ENCODE data around the gene PXDN.

PXDN gene

DNA sequence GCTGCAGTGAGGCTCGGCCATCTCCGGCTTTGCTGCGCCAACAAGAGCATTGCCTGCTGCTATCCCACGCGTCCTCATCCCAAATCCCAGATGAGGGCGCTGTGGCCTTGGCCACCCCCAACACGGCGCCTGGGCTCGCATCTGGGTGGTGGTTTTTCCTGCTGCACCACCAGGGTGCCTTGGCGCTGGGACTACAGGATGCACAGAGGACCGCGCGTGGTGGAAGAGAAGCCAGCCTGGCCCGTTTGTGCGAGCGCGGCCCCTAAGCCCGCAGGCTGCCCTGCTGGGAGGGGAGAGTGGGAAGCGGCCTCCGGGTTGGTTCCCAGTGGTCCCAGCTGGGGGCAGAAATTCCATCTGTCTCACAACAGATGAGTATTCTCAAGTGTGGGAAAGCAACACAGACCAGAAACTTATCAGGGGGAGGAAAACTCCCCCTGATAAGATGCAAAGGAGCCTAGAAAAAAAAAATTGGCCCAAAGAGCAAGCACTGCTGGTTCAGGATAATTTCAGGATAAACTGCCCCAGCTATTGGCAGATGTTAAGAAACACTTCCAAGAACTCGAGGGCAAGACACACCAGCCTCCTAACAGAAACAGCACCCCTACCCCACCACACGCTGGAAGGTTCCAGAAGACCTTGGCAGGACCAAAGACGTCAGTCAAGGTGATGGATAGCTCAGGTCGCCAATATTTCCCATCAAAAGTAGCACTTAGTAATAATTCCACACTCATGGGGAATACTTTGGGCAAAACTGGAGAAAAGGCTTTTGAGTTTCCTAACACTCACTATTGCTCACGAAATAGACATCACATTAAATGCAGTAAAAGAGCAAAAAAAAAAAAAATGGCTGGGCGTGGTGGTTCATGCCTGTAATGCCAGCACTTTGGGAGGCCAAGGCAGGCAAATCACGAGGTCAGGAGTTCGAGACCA lies 152.1 kb downstream of the PXDN start:
- DNase-seq = no peak

DNA sequence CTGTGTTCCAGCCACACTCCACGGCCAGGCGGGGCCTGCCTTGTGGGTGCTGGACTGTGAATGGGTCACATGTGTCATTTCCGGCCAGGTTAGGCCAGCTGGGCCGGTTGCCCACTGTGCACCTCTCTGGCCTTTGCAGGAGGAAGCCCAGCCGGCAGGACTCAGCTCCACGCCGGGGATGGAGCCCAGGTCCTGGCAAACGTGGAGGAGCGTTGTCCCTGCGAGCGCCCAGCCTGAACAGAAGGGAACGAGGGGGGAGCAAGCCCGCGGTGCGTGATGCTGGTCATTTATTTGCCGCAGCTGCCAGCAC lies 152.9 kb downstream of the PXDN start:
- DNase-seq = no peak

DNA sequence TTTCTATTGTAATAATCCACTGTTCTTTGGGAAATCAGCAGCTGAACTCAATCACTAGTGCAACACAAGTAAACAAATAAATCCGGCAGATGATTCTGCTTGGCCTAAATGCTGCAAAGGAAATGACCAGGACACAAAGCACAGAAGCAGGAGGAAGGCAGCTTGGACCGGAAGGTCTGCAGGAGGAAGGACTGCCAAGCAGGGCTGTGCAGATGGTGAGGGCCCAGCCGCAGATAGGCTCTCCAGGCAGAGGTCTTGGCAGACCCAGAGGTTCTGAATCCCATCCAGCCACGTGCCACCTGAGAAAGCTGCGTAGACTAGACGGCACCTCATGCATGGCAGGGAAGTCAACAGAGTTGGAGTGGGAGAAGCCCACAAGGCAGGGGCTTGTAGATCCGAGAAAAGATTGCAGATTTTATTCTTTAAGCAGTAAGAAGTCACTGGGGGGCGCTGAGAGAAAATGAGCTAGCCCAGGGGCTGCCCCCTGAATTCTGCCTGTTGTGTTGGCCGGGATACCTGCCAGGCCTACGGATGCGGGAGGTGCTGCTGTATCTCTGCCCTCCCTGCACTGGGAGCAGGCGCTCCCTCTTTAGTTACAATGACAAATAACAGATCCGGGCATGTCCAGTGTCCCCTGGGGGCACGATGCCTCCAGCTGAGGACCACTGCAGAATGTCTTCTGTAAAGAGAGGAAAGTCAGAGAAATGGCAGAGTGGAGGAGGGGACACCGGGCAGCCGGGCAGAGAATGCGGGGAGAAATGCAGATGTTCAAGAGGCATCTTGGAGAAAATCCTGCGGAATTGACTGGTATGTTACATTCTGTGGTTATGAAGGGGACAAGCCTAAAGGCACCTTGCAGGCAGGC lies 153.5 kb downstream of the PXDN start:
- no peak for DNase-seq

DNA sequence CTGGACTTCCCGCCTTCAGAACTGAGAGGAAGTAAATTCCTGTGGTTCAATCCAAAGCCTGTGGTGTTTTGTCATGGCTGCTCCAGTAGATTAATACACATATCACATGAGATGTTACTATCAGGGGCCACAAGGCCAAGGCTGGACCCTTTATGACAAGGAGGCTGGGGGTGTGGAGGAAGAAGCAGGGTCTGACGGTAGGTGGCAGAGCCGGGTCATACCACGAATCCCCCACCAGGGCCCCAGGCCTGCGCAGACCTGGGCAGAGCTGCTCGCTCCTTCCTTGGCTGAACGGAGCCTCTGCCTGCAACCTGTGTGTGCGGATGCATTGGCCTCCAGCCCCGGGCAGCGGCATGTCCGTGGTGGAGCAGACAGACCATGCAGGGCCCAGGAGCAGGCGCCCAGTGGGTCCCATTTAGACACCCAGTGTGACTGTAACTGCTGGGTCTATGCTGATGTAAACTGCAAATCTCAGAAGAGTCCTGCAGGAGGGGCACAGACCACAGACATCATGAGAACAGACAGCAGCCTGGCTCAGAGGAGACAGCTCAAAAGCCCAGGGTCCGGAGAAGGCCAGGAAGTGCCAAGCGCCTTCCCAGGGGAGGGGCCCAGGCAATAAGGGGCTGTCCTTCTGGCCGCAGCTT lies 155.2 kb downstream of the PXDN start:
- DNase-seq = no peak

DNA sequence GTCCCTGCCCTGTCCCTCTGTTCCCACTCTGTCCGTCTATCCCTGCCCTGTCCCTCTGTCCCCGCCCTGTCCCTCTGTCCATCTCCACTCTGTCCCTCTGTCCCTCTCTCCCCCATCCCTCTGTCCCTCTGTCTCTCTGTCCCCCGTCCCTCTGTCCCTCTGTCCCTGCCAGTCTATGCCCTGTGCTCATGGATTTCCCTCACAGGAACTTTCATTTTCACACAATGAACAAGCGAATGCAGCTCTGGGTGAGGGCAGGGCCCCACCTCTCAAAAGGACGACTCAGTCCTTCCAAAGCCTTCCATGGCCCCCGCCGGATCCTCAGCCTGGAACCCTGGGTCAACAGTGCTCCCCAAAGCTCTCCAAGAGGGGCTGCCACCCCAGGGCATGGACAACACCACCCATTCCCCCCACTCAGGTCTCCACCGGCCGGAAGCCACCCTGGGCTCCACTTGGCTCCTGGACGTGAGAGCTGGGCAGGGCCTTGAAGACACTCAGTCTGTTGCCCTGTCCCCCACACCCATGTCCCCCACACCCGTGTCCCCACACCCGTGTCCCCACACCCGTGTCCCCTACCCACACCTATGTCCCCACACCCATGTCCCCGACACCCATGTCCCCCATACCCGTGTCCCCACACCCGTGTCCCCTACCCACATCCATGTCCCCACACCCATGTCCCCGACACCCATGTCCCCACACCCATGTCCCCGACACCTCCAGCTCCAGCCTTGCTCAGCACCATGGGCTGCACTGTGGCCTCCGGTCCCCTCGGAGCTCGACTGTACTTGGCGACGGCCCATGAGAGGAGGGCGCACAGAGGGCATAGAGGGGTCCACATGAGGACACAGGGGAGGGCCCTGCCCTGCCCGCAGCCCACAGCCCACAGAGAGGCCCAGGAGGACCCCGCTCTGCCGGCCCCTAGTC lies 156.0 kb downstream of the PXDN start:
- DNase-seq = no peak

DNA sequence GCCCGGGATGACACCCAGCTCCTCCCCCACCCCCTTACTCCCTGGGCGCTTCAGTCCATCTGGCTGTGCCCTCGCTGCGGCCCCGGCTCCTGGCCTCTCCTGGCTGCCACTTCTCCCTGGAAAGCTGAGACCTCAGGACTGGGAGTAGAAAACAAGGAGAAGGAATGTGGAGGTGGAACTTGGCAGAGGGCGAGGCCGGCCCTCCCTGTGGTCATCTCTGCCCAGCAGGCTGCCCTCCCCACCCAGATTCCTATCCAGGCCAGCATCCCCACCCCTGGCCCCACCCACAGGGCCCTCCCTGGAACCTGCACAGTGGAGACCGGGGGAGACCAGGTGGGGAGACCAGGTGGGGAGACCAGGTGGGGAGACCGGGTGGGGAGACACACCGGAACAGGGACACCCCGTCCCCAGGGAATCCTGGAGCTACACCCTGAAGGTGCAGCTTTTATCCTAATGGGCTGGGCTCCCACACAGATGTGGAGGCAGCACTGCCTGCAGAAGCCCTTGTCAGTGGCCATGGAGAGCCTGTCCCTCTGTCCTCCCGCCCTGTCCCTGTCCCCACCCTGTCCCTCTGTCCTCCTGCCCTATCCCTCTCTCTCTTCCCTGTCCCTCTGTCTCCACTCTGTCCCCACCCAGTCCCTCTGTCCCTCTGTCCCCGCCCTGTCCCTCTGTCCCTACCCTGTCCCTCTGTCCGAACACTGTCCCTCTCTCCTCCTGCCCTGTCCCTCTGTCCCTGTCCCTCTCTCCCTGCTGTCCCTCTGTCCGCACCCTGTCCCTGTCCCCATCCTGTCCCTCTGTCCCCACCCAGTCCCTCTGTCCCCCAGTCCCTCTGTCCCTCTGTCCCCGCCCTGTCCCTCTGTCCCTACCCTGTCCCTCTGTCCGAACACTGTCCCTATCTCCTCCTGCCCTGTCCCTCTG lies 157.1 kb downstream of the PXDN start:
- DNase-seq = no peak

DNA sequence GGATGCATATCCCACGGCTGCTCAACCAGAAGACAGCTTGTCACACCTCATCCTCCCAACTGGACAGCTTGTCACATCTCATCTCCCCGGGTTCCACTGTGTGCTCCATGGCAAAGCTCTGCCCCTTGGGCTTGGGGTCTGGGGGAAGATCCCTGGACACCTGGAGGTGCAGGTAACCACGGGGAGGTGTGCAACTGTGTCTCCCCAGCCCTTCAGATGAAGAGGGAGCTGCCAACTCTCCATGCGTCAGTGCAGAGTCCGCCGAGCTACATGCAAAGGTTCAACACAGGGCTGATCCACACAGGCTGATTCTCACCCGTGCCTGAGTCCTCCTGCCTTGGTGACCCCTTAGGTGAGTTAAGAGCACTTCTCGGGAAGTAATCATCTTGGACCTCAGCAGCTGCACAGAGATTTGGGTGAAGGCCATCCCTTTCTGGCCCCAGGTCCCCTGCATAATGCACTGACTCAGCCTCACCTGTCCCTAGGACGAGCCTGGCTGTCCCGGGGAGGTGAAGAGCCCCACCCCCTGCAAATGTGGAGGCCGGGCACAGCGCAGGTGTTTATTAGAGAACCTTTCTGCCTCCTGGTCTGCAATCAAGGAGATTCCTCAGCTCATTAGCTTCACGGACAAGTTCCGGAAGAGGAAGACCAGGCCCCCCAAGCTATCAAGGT lies 157.9 kb downstream of the PXDN start:
- DNase-seq = no peak

DNA sequence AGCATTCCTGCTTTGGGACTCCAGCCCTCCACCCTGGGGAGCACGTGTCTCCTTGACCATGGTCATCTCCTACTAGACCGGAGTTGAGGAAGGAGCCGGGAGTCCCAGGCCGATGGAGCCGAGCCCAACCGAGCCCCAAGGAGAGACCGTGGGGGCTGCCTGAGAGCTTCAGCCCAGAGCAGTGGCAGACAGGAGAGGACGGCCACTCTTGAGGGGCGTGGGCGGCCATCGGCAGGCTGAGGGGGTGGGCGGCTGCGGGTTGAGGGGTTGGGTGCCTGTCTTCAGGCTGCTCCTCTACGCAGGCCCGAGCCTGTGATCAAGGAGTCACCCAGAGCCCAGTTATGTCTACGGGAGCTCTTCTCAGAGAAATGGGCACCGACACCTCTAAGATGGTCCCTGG lies 158.7 kb downstream of the PXDN start:
- no peak for DNase-seq

DNA sequence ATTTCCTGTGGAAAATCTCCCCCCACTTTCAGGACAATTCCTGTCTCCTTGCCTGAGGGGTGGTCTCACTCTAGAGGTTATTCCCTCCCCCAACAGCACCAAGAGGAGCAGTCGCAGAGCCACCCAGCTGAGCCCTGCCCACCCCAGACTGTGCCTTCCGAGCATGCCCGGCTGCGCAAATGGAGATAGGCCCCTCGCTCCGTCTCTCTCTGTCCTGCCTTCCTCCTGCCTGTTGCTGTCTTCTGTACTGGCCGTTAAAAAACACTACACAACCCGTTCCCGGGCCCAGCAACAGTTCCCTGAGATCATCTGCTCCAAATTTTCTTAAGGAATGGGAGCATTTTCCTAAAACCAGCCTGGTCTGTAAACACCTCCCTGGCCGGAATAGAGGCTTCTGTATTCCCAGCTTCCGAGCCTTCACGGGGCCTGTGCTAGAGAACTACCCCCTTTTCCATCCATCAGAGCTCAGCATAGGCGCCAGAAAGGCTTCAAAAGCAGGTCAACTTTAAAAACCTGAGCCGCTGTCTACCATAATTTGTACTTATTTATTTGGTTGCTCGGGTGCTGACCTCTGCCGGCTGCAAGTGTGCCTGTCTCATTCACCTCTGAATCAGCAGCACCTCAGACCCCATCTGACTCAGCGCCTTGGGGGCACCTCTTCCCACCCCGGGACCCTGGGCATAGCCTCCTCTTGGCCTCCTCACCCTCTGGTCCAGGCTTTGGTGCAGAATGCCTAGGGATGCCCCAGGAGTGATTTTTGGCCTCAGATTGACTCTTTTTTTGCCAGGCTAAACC lies 159.4 kb downstream of the PXDN start:
- no peak for DNase-seq

DNA sequence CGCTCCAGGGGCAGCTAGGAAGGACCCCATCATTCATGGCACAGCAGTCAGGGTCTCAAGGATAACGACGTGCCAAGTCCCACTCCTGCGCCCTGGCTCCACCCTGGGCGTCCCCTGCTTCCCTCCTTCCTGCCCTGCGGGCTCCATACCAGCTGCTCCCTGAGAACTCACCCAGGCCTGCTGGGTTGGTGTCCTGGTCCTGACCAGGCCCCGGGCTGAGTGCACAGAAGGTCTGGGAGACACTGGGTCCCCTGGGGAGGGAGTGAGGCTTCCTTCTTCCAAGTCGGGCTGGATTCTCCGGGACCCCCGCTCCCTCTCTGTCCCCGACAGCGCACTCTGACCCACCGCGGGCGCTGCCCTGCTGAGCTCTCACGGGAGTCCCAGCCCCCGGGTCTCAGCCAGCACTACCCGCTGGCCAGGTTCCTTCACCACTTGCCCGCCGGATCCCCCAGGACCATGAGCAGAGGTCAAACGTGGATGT lies 160.2 kb downstream of the PXDN start:
- DNase-seq = no peak

DNA sequence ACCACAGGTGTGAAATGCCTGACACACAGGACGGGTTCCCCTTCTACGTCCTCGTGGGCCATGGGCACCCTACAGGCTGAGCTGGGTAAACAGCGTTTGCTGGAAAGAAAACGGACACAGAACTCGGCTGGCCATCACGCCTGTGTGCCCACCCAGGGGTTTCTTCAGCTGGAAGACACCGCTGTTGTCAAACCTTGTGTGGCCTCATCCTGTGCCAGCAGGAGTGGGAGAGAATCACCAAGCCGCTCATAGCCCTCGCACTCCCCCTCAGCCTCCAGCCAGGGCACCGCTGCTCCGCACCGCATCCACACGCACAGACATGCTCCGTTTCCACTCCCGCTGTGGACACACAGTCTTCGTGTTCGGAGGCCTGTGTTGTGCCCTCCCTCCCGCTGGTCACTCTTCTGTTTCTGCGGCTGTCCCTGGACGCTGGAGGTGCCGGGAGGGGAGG lies 161.4 kb downstream of the PXDN start:
- DNase-seq = no peak

DNA sequence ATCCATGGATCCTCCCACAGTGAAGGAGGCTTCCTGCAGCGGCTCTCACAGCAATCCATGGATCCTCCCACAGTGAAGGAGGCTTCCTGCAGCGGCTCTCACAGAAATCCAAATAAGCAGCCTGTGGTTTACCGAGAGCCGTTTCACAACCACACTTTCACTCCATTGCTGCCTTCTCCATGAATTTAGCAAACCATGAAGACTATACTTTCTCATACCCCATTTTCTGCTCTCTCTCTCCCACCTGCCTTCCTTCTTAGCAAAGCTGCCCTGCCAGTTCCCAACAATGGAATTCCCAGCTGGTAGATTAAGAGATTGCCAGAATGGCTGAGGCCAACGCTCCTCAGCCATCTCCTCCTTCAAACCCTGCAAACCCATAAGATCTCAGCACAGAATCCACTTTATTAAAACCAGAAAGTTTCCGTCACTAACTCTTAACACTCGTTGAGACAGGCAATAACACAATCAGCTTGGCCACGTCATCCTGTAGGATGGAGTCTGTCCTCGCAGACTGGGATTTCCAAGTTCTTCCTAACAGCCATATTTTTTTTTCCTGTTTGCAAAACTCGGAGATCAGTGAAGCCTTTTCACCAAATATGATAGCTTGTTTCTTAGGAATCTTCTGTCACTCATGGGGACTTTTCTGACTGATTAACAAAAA lies 162.2 kb downstream of the PXDN start:
- no peak for DNase-seq

All from activated CD4-positive, alpha-beta T cell treated with anti-CD3 and anti-CD28 coated beads for 48 hours (primary cell).